ENCODE measurements around the gene TRIM39.

- TF ChIP-seq POLR2A (IDR thresholded peaks at IDR 0.05) = no peak
- TF ChIP-seq CTCF (IDR thresholded peaks at IDR 0.05) = no peak
These were observed 32.5 kb downstream of the TRIM39 start for GRCh38 chr6:30359276-30359675.
